DND-41 (cell line): Measurements from ENCODE around the gene HTRA1.

Experiments
- ATAC-seq: fragments of 200-7000 bp; cut with Tn5 transposase; 3 replicates; pipeline ENCODE4 v1.9.1; 2021; ENCODE audit warnings: low read depth; ENCODE audit not compliant: insufficient read depth
- DNase-seq: peaks from one replicate; pipeline ENCODE4 v3.0.0-alpha.2; 2020
- H2AFZ ChIP-seq: 2 replicates; pipeline ENCODE4 v1.6.0; 2012; ENCODE audit warnings: low read depth, low read length
- H3K27ac ChIP-seq: 2 replicates; pipeline ENCODE4 v1.5.1; 2012; ENCODE audit warnings: low read length, inconsistent platforms
- H3K27me3 ChIP-seq: fragments of 200-600 bp; sonication (generic); 2 replicates; pipeline ENCODE4 v1.6.0; 2012; ENCODE audit warnings: low read length, mild to moderate bottlenecking, inconsistent platforms; ENCODE audit not compliant: insufficient read depth, poor library complexity
- H3K36me3 ChIP-seq: 2 replicates; pipeline ENCODE4 v1.5.1; 2012; ENCODE audit warnings: low read length, inconsistent platforms; ENCODE audit not compliant: insufficient read depth
- H3K4me1 ChIP-seq: 2 replicates; pipeline ENCODE4 v1.5.1; 2012; ENCODE audit warnings: mild to moderate bottlenecking, low read length; ENCODE audit not compliant: insufficient read depth
- H3K4me2 ChIP-seq: 2 replicates; pipeline ENCODE4 v1.6.0; 2012; ENCODE audit warnings: mild to moderate bottlenecking, moderate library complexity, low read length, inconsistent platforms; ENCODE audit not compliant: insufficient read depth
- H3K4me3 ChIP-seq, 2 experiments: fragments of 200-600 bp in 1 of 2; shearing (Covaris generic) in 1 of 2; 2 replicates each; pipeline ENCODE4 v1.5.1; 2012 to 2016; ENCODE audit warnings: inconsistent platforms in 2 of 2, low read length in 2 of 2, mild to moderate bottlenecking in 2 of 2, low read depth in 1 of 2, moderate library complexity in 1 of 2
- H3K79me2 ChIP-seq: 2 replicates; pipeline ENCODE4 v1.6.0; 2012; ENCODE audit warnings: low read length, inconsistent platforms; ENCODE audit not compliant: insufficient read depth
- H3K9ac ChIP-seq: 2 replicates; pipeline ENCODE4 v1.6.0; 2012; ENCODE audit warnings: low read depth, mild to moderate bottlenecking, inconsistent platforms, low read length, moderate library complexity
- H3K9me3 ChIP-seq: 2 replicates; pipeline ENCODE4 v1.5.1; 2012; ENCODE audit warnings: low read length, moderate library complexity, mild to moderate bottlenecking, inconsistent platforms; ENCODE audit not compliant: insufficient read depth, severe bottlenecking
- H4K20me1 ChIP-seq: 2 replicates; pipeline ENCODE4 v1.6.0; 2012; ENCODE audit warnings: low read length; ENCODE audit not compliant: insufficient read depth
- CTCF ChIP-seq: IDR thresholded peaks from 2 replicates; pipeline ENCODE4 v1.5.1; 2012; ENCODE audit warnings: borderline replicate concordance, low read length, moderate library complexity, mild to moderate bottlenecking; ENCODE audit not compliant: poor library complexity, severe bottlenecking; ENCODE audit errors: extremely low read depth
- EZH2 ChIP-seq: IDR thresholded peaks from 3 replicates; pipeline ENCODE4 v1.6.1; 2012; ENCODE audit warnings: borderline replicate concordance, low read depth, mild to moderate bottlenecking, moderate library complexity, low read length, inconsistent platforms; ENCODE audit not compliant: severe bottlenecking

The HTRA1 gene

GRCh38 chr10:122497241-122497640 is 35.9 kb downstream of the HTRA1 start:
- Histone ChIP-seq H3K9me3 (no peaks in the 10 kb centered on the region), H2AFZ (no peak overlapping the region), H3K4me2 (no peak overlapping the region), H3K27ac (no peak overlapping the region), H3K4me1 (no peaks in the 10 kb centered on the region), H3K79me2 (no peaks in the 10 kb centered on the region), H3K36me3 (no peaks in the 10 kb centered on the region), H4K20me1 (no peaks in the 10 kb centered on the region), H3K4me3 (no peak overlapping the region), H3K9ac (no peak overlapping the region), H3K27me3 (peaks cover 5% of the 10 kb centered on the region)
- DNase-seq (no peak), ATAC-seq (no peak)
- TF ChIP-seq CTCF (no peak), EZH2 (no peak)

- H3K36me3 ChIP-seq: no peaks in the 10 kb centered on the region
- no peaks in the 10 kb centered on the region for H3K4me1 ChIP-seq
- TF ChIP-seq CTCF (no peak), EZH2 (no peak)
- H3K4me3 ChIP-seq: no peak overlapping the region
- H3K9me3 ChIP-seq: no peaks in the 10 kb centered on the region
- no peak overlapping the region for H3K27ac ChIP-seq
- no peaks in the 10 kb centered on the region for H3K79me2 ChIP-seq
- no peak overlapping the region for H3K9ac ChIP-seq
- no peaks in the 10 kb centered on the region for H4K20me1 ChIP-seq
- no peak overlapping the region for H3K4me2 ChIP-seq
- peaks cover 5% of the 10 kb centered on the region for H3K27me3 ChIP-seq
- H2AFZ ChIP-seq: no peak overlapping the region
- ATAC-seq (no peak), DNase-seq (no peak)
Measured at GRCh38 chr10:122498521-122498920, 37.2 kb downstream of the HTRA1 start.

GRCh38 chr10:122499012-122499411 is 37.7 kb downstream of the HTRA1 start:
- Histone ChIP-seq H3K4me2 (no peak overlapping the region), H3K9ac (no peak overlapping the region), H3K4me3 (no peak overlapping the region), H3K27me3 (peaks cover 5% of the 10 kb centered on the region), H3K9me3 (no peaks in the 10 kb centered on the region), H3K27ac (no peak overlapping the region), H3K4me1 (no peaks in the 10 kb centered on the region), H3K79me2 (no peaks in the 10 kb centered on the region), H4K20me1 (no peaks in the 10 kb centered on the region), H2AFZ (no peak overlapping the region), H3K36me3 (no peaks in the 10 kb centered on the region)
- TF ChIP-seq EZH2: no peak
- no peak for TF ChIP-seq CTCF
- no peak for ATAC-seq
- DNase-seq: no peak

- Histone ChIP-seq H2AFZ (no peak overlapping the region), H3K9me3 (no peaks in the 10 kb centered on the region), H3K27ac (no peak overlapping the region), H3K9ac (no peak overlapping the region), H3K4me1 (no peaks in the 10 kb centered on the region), H4K20me1 (0 out of 2 replicates have a peak, but pooled peaks cover under 1% of the 10 kb centered on the region), H3K36me3 (no peaks in the 10 kb centered on the region), H3K4me2 (no peak overlapping the region), H3K27me3 (peaks cover 5% of the 10 kb centered on the region), H3K4me3 (no peak overlapping the region), H3K79me2 (no peaks in the 10 kb centered on the region)
- no peak for DNase-seq
- TF ChIP-seq CTCF (no peak), EZH2 (no peak)
- ATAC-seq: no peak
Measured at GRCh38 chr10:122499491-122499941, 38.2 kb downstream of the HTRA1 start.
